GM12878 (cell line): ENCODE measurements around the gene KCNS1.

Experiments
- CHD1 ChIP-seq: IDR thresholded peaks from 2 replicates; pipeline ENCODE4 v1.6.1; 2012; ENCODE audit warnings: low read depth, low read length, improper control_type of control experiment
- EP300 ChIP-seq, 2 experiments: fragments of 150-350 bp in 1 of 2; IDR thresholded peaks; 2 replicates each; pipeline ENCODE4 v1.6.1; 2011 to 2012; ENCODE audit warnings: low read depth in 2 of 2, low read length in 2 of 2, borderline replicate concordance in 1 of 2, improper control_type of control experiment in 1 of 2, inconsistent platforms in 1 of 2; ENCODE audit not compliant: control insufficient read depth in 1 of 2
- EZH2 ChIP-seq: IDR thresholded peaks from 2 replicates; pipeline ENCODE4 v1.6.1; 2012; ENCODE audit warnings: low read depth, mild to moderate bottlenecking, control low read depth, inconsistent platforms, low read length, borderline replicate concordance; ENCODE audit not compliant: control insufficient read depth
- GABPA ChIP-seq: IDR thresholded peaks from 2 replicates; pipeline ENCODE4 v1.6.1; 2014; ENCODE audit warnings: antibody characterized with exemption, low read depth, mild to moderate bottlenecking, inconsistent platforms
- JUND ChIP-seq: IDR thresholded peaks from 2 replicates; pipeline ENCODE4 v1.6.1; 2012; ENCODE audit warnings: low read depth, mild to moderate bottlenecking, low read length, improper control_type of control experiment, moderate library complexity
- MYC ChIP-seq: IDR thresholded peaks from 2 replicates; pipeline ENCODE4 v1.6.1; 2011; ENCODE audit warnings: mild to moderate bottlenecking, low read length, moderate library complexity, inconsistent platforms; ENCODE audit not compliant: insufficient read depth, insufficient replicate concordance, insufficient read length, severe bottlenecking
- RFX5 ChIP-seq: IDR thresholded peaks from 2 replicates; pipeline ENCODE4 v1.6.1; 2011; ENCODE audit warnings: low read depth, low read length, improper control_type of control experiment
- SRF ChIP-seq, 2 experiments: IDR thresholded peaks; 2 replicates each; pipeline ENCODE4 v1.6.1; 2011; ENCODE audit warnings: low read depth in 2 of 2, low read length in 2 of 2, mild to moderate bottlenecking in 1 of 2, moderate library complexity in 1 of 2
- TF ChIP-seq, protein P1 (sequence below): IDR thresholded peaks from 2 replicates; pipeline ENCODE4 v1.6.1; 2012; ENCODE audit warnings: mild to moderate bottlenecking, low read depth, low read length

DNA sequence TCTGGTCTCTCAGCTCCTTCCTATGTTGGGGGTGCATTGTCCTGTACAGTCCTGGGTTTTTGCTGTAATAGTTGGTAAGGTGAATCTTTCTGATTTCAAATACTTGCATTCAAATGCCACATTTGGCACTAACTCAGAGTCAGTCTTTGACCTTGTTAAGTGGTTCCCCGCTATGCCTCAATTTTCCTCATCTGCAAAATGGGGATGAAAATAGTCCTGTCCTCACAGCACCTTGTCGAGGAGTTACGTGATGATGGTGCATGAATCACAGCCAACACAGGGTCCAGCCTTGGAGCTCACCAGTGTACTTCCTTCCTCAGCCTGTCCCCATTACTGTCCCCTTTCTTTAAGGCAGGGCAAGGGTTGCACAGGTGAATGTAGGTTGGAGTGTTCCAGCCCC lies 12.9 kb upstream of the KCNS1 start:
- TF ChIP-seq EP300 (IDR thresholded peaks at IDR 0.05; ENCODE audit: borderline replicate concordance in 1 of 2, control insufficient read depth in 1 of 2, low read depth in 2 of 2, low read length in 2 of 2) = no peak
- TF ChIP-seq, protein P1, sequence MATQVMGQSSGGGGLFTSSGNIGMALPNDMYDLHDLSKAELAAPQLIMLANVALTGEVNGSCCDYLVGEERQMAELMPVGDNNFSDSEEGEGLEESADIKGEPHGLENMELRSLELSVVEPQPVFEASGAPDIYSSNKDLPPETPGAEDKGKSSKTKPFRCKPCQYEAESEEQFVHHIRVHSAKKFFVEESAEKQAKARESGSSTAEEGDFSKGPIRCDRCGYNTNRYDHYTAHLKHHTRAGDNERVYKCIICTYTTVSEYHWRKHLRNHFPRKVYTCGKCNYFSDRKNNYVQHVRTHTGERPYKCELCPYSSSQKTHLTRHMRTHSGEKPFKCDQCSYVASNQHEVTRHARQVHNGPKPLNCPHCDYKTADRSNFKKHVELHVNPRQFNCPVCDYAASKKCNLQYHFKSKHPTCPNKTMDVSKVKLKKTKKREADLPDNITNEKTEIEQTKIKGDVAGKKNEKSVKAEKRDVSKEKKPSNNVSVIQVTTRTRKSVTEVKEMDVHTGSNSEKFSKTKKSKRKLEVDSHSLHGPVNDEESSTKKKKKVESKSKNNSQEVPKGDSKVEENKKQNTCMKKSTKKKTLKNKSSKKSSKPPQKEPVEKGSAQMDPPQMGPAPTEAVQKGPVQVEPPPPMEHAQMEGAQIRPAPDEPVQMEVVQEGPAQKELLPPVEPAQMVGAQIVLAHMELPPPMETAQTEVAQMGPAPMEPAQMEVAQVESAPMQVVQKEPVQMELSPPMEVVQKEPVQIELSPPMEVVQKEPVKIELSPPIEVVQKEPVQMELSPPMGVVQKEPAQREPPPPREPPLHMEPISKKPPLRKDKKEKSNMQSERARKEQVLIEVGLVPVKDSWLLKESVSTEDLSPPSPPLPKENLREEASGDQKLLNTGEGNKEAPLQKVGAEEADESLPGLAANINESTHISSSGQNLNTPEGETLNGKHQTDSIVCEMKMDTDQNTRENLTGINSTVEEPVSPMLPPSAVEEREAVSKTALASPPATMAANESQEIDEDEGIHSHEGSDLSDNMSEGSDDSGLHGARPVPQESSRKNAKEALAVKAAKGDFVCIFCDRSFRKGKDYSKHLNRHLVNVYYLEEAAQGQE = no peak
- TF ChIP-seq SRF (IDR thresholded peaks at IDR 0.05; ENCODE audit: low read depth in 2 of 2, low read length in 2 of 2) = no peak
- no peak for TF ChIP-seq RFX5
- no peak for TF ChIP-seq MYC
- no peak for TF ChIP-seq JUND
- no peak for TF ChIP-seq CHD1
- no peak for TF ChIP-seq EZH2
- TF ChIP-seq GABPA = no peak
